Fibroblast of villous mesenchyme (primary cell): ENCODE measurements around the gene RICTOR. TPM values are rescaled to one million over a fixed set of nuclear protein-coding genes. Genes with fewer than 3 reads are reported as not detected.
A peak's percentile ranks its signal among the peaks of the same experiment; 100 is the strongest.
"Not testable (repeated sequence)": the region's sequence is repeated elsewhere in the genome, so short reads cannot be mapped to it uniquely, and the experiment has no call there.

ENCODE experiments used
- DNase-seq: peaks from one replicate; pipeline ENCODE4 v3.0.0-alpha.2; 2010; ENCODE audit warnings: low read depth
- H3K4me3 ChIP-seq: 2 replicates; pipeline ENCODE4 v1.5.1; 2011; ENCODE audit warnings: low read depth, mild to moderate bottlenecking, low read length
- CTCF ChIP-seq: IDR thresholded peaks from 2 replicates; pipeline ENCODE4 v1.5.1; 2012; ENCODE audit warnings: low read depth, mild to moderate bottlenecking, low read length; ENCODE audit not compliant: insufficient read depth
- total RNA-seq: library from RNA; depleted of rRNA; stranded (reverse); fragments of >200 nt; gene quantifications from 2 replicates; pipeline ENCODE4 v1.2.3, GENCODE V29; 2012

Gene RICTOR
- total RNA-seq, 1 donor, result 50.1 TPM

GRCh38 chr5:38994324-38994927 is 79.8 kb downstream of the RICTOR start:
- DNase-seq, result peak; percentile 79
- H3K4me3 ChIP-seq, result no peak overlapping the region
- peak; percentile 64 for TF ChIP-seq CTCF

- not testable (repeated sequence) for DNase-seq, H3K4me3 ChIP-seq
Observed at GRCh38 chr5:38989974-38990719, 84.1 kb downstream of the RICTOR start.

GRCh38 chr5:38985909-38986452 is 88.2 kb downstream of the RICTOR start:
- DNase-seq, result no peak
- H3K4me3 ChIP-seq, result no peak overlapping the region
- no peak for TF ChIP-seq CTCF

GRCh38 chr5:38979535-38979934 is 94.7 kb downstream of the RICTOR start:
- H3K4me3 ChIP-seq, result no peak overlapping the region
- no peak for TF ChIP-seq CTCF
- no peak for DNase-seq

- H3K4me3 ChIP-seq, result no peak overlapping the region
- no peak for TF ChIP-seq CTCF
- DNase-seq, result no peak
Observed at GRCh38 chr5:38978036-38978435, 96.2 kb downstream of the RICTOR start.

GRCh38 chr5:38968665-38969064 is 105.5 kb downstream of the RICTOR start:
- no peak for DNase-seq
- H3K4me3 ChIP-seq, result no peak overlapping the region
- TF ChIP-seq CTCF, result no peak

- TF ChIP-seq CTCF, result no peak
- no peak overlapping the region for H3K4me3 ChIP-seq
- peak; percentile 67 for DNase-seq
Observed at GRCh38 chr5:38961691-38962090, 112.5 kb downstream of the RICTOR start.
